ENCODE data around the gene ITSN1. TPM values are rescaled to one million over a fixed set of nuclear protein-coding genes. Genes with fewer than 3 reads are reported as not detected.

ITSN1 gene
- total and polyA plus RNA-seq, 4 donors = 11.2 to 46.0 (median 19.8) TPM

- ATAC-seq (ENCODE audit: insufficient read depth, low FRiP score) (no peak), DNase-seq (peak; percentile 44 to 60 (median 51))
- no peak overlapping the region for H3K4me3 ChIP-seq
- no peak overlapping the region for H3K9ac ChIP-seq (ENCODE audit: insufficient read depth in 1 of 2, low read length in 2 of 2)
- no peak for TF ChIP-seq CTCF (IDR thresholded peaks at IDR 0.05; ENCODE audit: control extremely low read depth, extremely low read depth)
- no peak overlapping the region for H3K27ac ChIP-seq (ENCODE audit: low read depth in 1 of 2, low read length in 1 of 2)
- H3K27me3 ChIP-seq (ENCODE audit: control insufficient read depth in 3 of 3, insufficient read depth in 3 of 3, low read length in 2 of 3) = no peaks in the 10 kb centered on the region
- peaks cover 9 to 36% (median 27%) of the 10 kb centered on the region in 4 donors for H3K36me3 ChIP-seq (ENCODE audit: control insufficient read depth in 4 of 4, insufficient read depth in 4 of 4, low read length in 4 of 4)
- WGBS, 2 donors = 77 to 82% methylated on average over 13 of the region's 13 CpGs
- H3K9me3 ChIP-seq (ENCODE audit: control insufficient read depth in 4 of 4, insufficient read depth in 3 of 4, low read length in 3 of 4) = no peaks in the 10 kb centered on the region
- peaks cover 0 to 14% (median 0%) of the 10 kb centered on the region in 5 donors for H3K4me1 ChIP-seq (ENCODE audit: control insufficient read depth in 5 of 5, insufficient read depth in 5 of 5, low read length in 5 of 5)
Observed at GRCh38 chr21:33901412-33902288, 259.3 kb downstream of the ITSN1 start.

- TF ChIP-seq CTCF (IDR thresholded peaks at IDR 0.05; ENCODE audit: control extremely low read depth, extremely low read depth) = no peak
- no peaks in the 10 kb centered on the region for H3K9me3 ChIP-seq (ENCODE audit: control insufficient read depth in 4 of 4, insufficient read depth in 3 of 4, low read length in 3 of 4)
- DNase-seq (no peak), ATAC-seq (ENCODE audit: insufficient read depth, low FRiP score) (no peak)
- H3K27ac ChIP-seq (ENCODE audit: low read depth in 1 of 2, low read length in 1 of 2) = no peak overlapping the region
- peaks cover 15 to 38% (median 31%) of the 10 kb centered on the region in 4 donors for H3K36me3 ChIP-seq (ENCODE audit: control insufficient read depth in 4 of 4, insufficient read depth in 4 of 4, low read length in 4 of 4)
- 86 to 92% methylated on average over 6 of the region's 6 CpGs for WGBS, 2 donors
- H3K4me1 ChIP-seq (ENCODE audit: control insufficient read depth in 5 of 5, insufficient read depth in 5 of 5, low read length in 5 of 5) = peaks cover 0 to 14% (median 0%) of the 10 kb centered on the region in 5 donors
- no peak overlapping the region for H3K4me3 ChIP-seq
- H3K27me3 ChIP-seq (ENCODE audit: control insufficient read depth in 3 of 3, insufficient read depth in 3 of 3, low read length in 2 of 3) = no peaks in the 10 kb centered on the region
- no peak overlapping the region for H3K9ac ChIP-seq (ENCODE audit: insufficient read depth in 1 of 2, low read length in 2 of 2)
Observed at GRCh38 chr21:33902349-33902748, 260.0 kb downstream of the ITSN1 start.

- DNase-seq = no peak
- no peak for ATAC-seq (ENCODE audit: insufficient read depth, low FRiP score)
- TF ChIP-seq CTCF (IDR thresholded peaks at IDR 0.05; ENCODE audit: control extremely low read depth, extremely low read depth) = no peak
- Histone ChIP-seq H3K4me3 (no peak overlapping the region), H3K9ac (ENCODE audit: insufficient read depth in 1 of 2, low read length in 2 of 2) (no peak overlapping the region), H3K9me3 (ENCODE audit: control insufficient read depth in 4 of 4, insufficient read depth in 3 of 4, low read length in 3 of 4) (no peaks in the 10 kb centered on the region), H3K4me1 (ENCODE audit: control insufficient read depth in 5 of 5, insufficient read depth in 5 of 5, low read length in 5 of 5) (peaks cover 0 to 9% (median 0%) of the 10 kb centered on the region in 5 donors), H3K27me3 (ENCODE audit: control insufficient read depth in 3 of 3, insufficient read depth in 3 of 3, low read length in 2 of 3) (no peaks in the 10 kb centered on the region), H3K36me3 (ENCODE audit: control insufficient read depth in 4 of 4, insufficient read depth in 4 of 4, low read length in 4 of 4) (peaks cover 21 to 44% (median 36%) of the 10 kb centered on the region in 4 donors), H3K27ac (ENCODE audit: low read depth in 1 of 2, low read length in 1 of 2) (no peak overlapping the region)
- 89 to 93% methylated on average over 5 of the region's 5 CpGs for WGBS, 2 donors
Observed at GRCh38 chr21:33904041-33904440, 261.7 kb downstream of the ITSN1 start.

All from lung (tissue), 12 donors.